Thymus (tissue), 11 donors: ENCODE data around the gene BMP2K. TPM values are rescaled to one million over a fixed set of nuclear protein-coding genes. Genes with fewer than 3 reads are reported as not detected.

Experiments
- DNase-seq, 9 donors: peaks; one replicate each; pipeline ENCODE4 v3.0.0-alpha.2; 2013; ENCODE audit warnings: low spot score in 9 of 9, low read depth in 6 of 9, missing footprints in 1 of 9
- H3K27ac ChIP-seq, 2 donors: one replicate each; pipeline ENCODE4 v1.5.1; 2013; ENCODE audit warnings: control low read depth in 1 of 2, low read depth in 1 of 2, low read length in 1 of 2, mild to moderate bottlenecking in 1 of 2, moderate library complexity in 1 of 2
- H3K27me3 ChIP-seq, 2 donors: one replicate each; pipeline ENCODE4 v1.5.1; 2013; ENCODE audit warnings: low read length in 1 of 2; ENCODE audit not compliant: control insufficient read depth in 2 of 2, insufficient read depth in 1 of 2
- H3K36me3 ChIP-seq, 2 donors: one replicate each; pipeline ENCODE4 v1.5.1; 2013; ENCODE audit warnings: low read length in 1 of 2, mild to moderate bottlenecking in 1 of 2, moderate library complexity in 1 of 2; ENCODE audit not compliant: control insufficient read depth in 2 of 2, insufficient read depth in 2 of 2
- H3K4me1 ChIP-seq, 2 donors: one replicate each; pipeline ENCODE4 v1.5.1; 2013; ENCODE audit warnings: low read length in 2 of 2; ENCODE audit not compliant: control insufficient read depth in 2 of 2, insufficient read depth in 2 of 2
- H3K4me3 ChIP-seq, 2 donors: one replicate each; pipeline ENCODE4 v1.5.1; 2013; ENCODE audit warnings: low read length in 2 of 2, control low read depth in 1 of 2, mild to moderate bottlenecking in 1 of 2
- H3K9me3 ChIP-seq, 2 donors: one replicate each; pipeline ENCODE4 v1.5.1; 2013; ENCODE audit warnings: low read length in 1 of 2, mild to moderate bottlenecking in 1 of 2; ENCODE audit not compliant: control insufficient read depth in 2 of 2, insufficient read depth in 1 of 2
- WGBS: extraction: QIAGEN DNeasy Blood & Tissue Kit; methylation state at CpG from one replicate; pipeline ENCODE4 v1.1.7; 2013; 5-methylcytosine and 5-hydroxymethylcytosine counted together
- polyA plus RNA-seq: library from polyadenylated mRNA; stranded (reverse); fragments of 200-250 nt; gene quantifications from one replicate; pipeline ENCODE4 v1.2.3, GENCODE V29; 2013
- total RNA-seq: library from RNA; stranded (reverse); fragments of 120-200 nt; gene quantifications from one replicate; pipeline ENCODE4 v1.2.4, GENCODE V29; 2013
- donor health status: healthy.

The BMP2K gene
- total and polyA plus RNA-seq, 2 donors, result 34.3 to 36.5 TPM

DNA sequence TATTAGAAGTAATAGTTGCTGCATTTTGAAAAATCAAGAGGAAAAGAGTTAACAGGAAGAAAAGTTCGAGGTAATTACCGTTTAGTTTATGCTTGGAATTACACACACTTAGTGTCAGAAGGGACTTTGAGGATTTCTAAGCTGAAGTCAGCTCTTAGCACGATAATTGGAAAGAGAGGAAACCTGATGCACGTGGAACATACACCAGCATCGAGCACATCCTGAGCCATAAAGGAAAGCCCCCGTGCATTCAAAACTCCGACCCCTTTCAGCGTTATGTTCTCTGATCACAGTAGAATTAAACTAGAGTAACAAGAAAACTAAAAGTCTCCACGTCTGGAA lies 163.5 kb downstream of the BMP2K start:
- peak in 2 of 9 donors; percentile 8 to 18 for DNase-seq
- peak overlapping the region; percentile 58 to 76 for H3K4me3 ChIP-seq
- H3K27me3 ChIP-seq, result no peaks in the 10 kb centered on the region
- no peaks in the 10 kb centered on the region for H3K9me3 ChIP-seq
- no peaks in the 10 kb centered on the region for H3K36me3 ChIP-seq
- peak overlapping the region; percentile 46 to 71 for H3K27ac ChIP-seq
- WGBS, result under 1% methylated on average over 9 of the region's 9 CpGs
- peaks cover 0 to 4% of the 10 kb centered on the region in 2 donors for H3K4me1 ChIP-seq

DNA sequence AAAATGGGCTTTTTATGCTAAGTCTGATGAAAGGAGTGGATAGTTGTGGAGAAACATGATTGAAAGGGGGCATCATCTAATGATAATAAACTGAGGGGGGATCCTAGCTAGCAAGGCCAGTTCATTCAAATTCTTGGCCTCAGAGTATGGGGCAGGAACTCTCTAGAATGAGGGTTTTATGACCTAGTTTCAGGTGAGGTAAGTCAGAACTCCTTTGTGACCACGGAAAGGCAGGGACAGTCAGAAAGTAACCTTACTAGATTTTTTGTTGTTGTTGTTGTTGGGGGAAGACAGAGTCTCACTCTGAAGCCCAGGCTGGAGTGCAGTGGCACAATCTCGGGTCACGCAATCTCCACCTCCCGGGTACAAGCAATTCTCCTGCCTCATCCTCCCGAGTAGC lies 164.6 kb downstream of the BMP2K start:
- Histone ChIP-seq H3K36me3 (no peaks in the 10 kb centered on the region), H3K9me3 (no peaks in the 10 kb centered on the region), H3K4me1 (peaks cover 0 to 4% of the 10 kb centered on the region in 2 donors), H3K4me3 (no peak overlapping the region), H3K27me3 (no peaks in the 10 kb centered on the region), H3K27ac (no peak overlapping the region)
- no peak for DNase-seq
- 99% methylated on average over 5 of the region's 5 CpGs for WGBS

DNA sequence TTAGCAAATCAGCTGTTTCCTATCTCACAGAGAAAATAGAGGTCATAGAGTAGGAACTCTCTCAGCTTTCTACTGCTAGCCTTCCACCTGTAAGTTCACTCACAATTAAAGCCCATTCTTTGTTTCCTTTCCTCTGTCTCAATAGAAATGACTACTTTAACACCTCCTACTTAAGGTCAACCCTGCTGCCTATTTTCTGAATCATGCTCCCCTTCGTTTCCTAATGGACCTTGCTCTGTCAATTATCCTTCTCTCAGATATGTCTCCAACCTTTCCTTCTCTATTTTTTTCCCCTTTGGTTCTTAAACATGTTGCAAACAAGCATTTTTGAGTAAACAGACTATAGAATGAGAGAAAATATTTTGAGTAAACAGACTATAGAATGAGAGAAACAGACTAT lies 168.2 kb downstream of the BMP2K start:
- Histone ChIP-seq H3K36me3 (no peaks in the 10 kb centered on the region), H3K4me1 (no peaks in the 10 kb centered on the region), H3K4me3 (no peak overlapping the region), H3K27ac (no peak overlapping the region), H3K27me3 (no peaks in the 10 kb centered on the region), H3K9me3 (no peaks in the 10 kb centered on the region)
- DNase-seq, result no peak
- 87% methylated on average over 1 of the region's 1 CpG for WGBS

DNA sequence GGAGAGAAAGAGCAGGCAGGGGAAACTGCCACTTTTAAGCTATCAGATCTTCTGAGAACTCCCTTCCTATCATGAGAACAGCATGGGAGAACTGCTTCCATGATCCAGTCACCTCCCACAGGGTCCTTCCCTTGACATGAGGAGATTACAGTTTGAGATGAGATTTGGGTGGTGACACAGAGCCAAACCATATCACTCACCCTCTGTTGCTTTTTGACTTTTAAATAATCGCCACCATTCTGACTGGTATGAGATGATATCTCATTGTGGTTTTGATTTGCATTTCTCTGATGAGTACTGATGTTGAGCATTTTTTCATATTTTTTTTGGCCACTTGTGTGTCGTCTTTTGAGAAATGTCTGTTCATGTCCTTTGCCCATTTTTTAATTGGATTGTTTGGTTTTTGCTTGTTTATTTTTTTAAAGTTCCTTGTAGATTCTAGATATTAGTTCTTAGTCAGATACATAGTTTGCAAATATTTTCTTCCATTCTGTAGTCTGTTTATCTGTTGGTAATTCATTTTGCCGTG lies 169.6 kb downstream of the BMP2K start:
- DNase-seq, result no peak

DNA sequence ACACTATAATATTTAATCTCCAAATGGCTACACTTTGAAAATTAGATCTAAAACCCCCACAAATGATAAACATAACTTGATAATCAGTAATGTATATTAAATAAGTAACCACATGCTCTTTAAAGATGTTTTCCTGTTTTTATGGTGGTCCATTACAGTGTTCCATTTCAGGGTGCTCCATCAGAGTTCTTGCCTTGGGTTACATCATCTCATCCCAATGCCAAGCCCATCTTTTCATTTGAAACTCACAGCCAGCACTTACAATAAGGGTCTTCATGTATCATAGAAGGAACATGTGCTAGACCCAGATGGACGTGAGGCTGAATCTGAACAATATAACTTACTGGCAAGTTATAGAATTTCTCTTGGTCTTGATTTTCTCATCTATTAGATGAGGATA lies 173.6 kb downstream of the BMP2K start:
- H3K27me3 ChIP-seq, result no peaks in the 10 kb centered on the region
- H3K27ac ChIP-seq, result no peak overlapping the region
- 97% methylated on average over 1 of the region's 1 CpG for WGBS
- DNase-seq, result no peak
- H3K9me3 ChIP-seq, result no peaks in the 10 kb centered on the region
- H3K4me1 ChIP-seq, result no peaks in the 10 kb centered on the region
- no peaks in the 10 kb centered on the region for H3K36me3 ChIP-seq
- H3K4me3 ChIP-seq, result no peak overlapping the region

More for the DNA sequence above, 169.6 kb downstream of the BMP2K start:
- 77% methylated on average over 3 of the region's 3 CpGs for WGBS
- Histone ChIP-seq H3K36me3 (no peaks in the 10 kb centered on the region), H3K27me3 (no peaks in the 10 kb centered on the region), H3K9me3 (no peaks in the 10 kb centered on the region), H3K4me1 (no peaks in the 10 kb centered on the region), H3K27ac (no peak overlapping the region), H3K4me3 (no peak overlapping the region)

DNA sequence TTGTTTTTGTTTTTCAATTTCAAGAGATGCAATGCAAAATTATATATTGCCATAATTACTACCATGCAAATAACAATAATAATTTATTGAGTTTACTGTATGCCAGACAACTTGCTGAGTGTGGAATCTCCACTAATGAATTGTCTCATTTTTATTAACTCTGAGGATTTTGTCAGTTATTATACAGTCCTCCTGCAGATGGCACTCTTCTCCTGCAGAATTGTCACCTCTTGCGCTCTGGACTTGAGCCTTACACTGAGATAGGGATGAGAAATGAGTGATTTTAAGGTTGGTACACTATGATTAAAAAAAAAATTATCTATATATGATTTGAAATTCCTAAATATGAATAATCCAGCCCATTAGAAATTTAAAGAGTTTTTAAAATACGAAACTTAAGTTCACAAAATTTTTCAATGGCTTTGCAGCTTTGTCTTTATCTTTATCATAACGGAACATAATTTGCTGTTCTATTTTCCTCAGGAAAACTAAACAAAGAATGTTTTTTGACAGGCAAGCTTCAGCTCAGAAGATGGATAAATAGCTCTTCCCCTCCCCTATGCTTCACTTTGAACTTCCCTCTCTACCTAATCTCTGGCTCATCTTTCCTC lies 175.8 kb downstream of the BMP2K start:
- Histone ChIP-seq H3K4me3 (no peak overlapping the region), H3K27me3 (no peaks in the 10 kb centered on the region), H3K27ac (no peak overlapping the region), H3K4me1 (no peaks in the 10 kb centered on the region), H3K9me3 (no peaks in the 10 kb centered on the region), H3K36me3 (no peaks in the 10 kb centered on the region)
- WGBS, result 79% methylated on average over 3 of the region's 3 CpGs
- DNase-seq, result peak in 6 of 9 donors; percentile 25 to 64 (median 35)

DNA sequence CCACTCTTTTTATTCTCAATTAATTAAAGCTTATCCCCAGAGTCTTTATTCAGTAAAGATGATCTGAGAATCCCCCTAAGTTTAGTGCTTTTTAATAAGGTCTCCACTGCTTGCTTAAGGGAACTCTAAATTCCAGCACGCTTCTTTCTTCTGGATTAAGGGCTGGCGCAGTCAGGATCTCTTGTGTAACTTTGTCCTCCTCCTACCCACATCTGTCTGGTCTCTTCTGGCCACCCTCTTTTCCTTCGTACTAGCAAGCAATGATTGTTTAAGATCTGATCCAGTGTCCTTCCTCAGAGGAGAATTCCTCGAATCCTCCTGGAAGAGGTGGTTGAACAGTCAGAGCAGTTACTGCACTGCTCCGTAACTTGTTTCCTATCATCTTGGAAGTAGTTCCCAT lies 177.1 kb downstream of the BMP2K start:
- WGBS, result 98% methylated on average over 5 of the region's 5 CpGs
- Histone ChIP-seq H3K4me1 (no peaks in the 10 kb centered on the region), H3K27ac (no peak overlapping the region), H3K27me3 (no peaks in the 10 kb centered on the region), H3K9me3 (no peaks in the 10 kb centered on the region), H3K4me3 (no peak overlapping the region), H3K36me3 (no peaks in the 10 kb centered on the region)
- DNase-seq, result no peak

DNA sequence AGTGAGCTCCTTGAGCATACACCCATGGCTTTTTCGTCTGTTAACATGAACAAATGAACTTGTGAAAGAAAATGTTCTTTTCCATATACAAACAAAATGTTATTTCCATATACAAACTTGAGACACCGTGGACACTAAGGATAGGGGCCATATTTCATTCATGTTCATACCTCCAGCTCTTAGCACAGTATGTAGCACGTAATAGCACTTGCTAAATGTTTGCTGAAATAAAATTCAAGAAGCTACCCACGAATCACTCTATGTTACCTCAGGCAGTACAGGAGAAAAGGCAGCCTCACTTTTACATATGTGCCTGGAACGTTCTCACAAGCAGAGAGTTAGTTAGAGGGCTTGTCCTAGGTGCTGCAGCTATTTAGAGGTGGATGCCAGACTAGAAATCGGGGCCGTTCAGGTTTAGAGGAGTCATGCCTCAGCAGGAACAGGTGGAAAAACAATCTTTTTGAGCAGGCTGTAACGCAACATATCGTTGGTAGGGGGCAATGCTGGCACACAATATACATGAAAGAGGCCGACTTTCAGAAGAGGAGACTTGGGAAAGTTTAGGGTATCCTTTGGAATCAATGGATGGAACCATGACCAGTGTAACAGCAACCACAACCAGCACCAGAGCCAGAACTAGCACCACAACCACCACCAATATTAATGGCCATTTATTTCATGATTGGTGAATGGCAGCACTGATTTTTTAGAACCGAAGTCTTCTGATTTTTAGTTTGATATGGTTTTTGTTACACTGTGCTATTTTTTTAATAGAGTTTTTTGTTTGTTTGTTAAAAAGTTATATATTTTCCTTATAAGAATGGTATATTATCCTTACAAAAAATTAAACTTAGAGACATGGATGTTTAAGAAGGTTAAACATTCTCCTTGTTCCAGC lies 177.9 kb downstream of the BMP2K start:
- no peaks in the 10 kb centered on the region for H3K36me3 ChIP-seq
- H3K4me3 ChIP-seq, result no peak overlapping the region
- 53% methylated on average over 11 of the region's 11 CpGs for WGBS
- DNase-seq, result peak in 2 of 9 donors; percentile 32 to 46
- H3K27ac ChIP-seq, result no peak overlapping the region
- H3K4me1 ChIP-seq, result no peaks in the 10 kb centered on the region
- no peaks in the 10 kb centered on the region for H3K27me3 ChIP-seq
- no peaks in the 10 kb centered on the region for H3K9me3 ChIP-seq

DNA sequence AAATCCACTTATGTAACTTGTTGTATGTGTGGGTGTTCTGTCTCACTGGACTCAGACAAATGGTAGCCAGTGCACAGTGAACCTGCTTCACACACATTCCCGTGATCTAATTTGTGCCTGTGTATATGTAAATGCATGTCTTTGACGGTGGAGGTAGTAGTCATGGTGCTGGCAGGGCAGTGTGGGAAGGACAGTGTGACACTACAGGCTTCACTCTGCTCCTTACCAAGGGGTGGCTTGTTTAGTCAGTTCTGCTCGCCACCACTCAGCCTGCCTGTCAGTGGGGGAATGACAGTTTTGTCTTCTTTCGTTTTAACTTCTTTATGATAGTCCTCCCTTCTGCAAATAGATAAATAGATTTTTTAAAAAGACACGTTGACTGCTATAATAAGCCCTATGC lies 180.8 kb downstream of the BMP2K start:
- Histone ChIP-seq H3K27ac (no peak overlapping the region), H3K4me1 (no peaks in the 10 kb centered on the region), H3K36me3 (no peaks in the 10 kb centered on the region), H3K4me3 (no peak overlapping the region), H3K9me3 (no peaks in the 10 kb centered on the region), H3K27me3 (no peaks in the 10 kb centered on the region)
- DNase-seq, result no peak
- 94% methylated on average over 5 of the region's 5 CpGs for WGBS
